PFSK-1 (cell line): ENCODE data around the gene LRPAP1.

Experiments used
- FOXP2 ChIP-seq: optimal IDR thresholded peaks from 2 replicates; pipeline ENCODE3; 2011; ENCODE audit warnings: borderline replicate concordance, control low read depth, inconsistent platforms; ENCODE audit not compliant: insufficient read depth; ENCODE audit errors: extremely low read length, extremely low read depth
- POLR2AphosphoS5 ChIP-seq: IDR thresholded peaks from 2 replicates; pipeline ENCODE4 v1.6.1; 2012; ENCODE audit warnings: low read depth, mild to moderate bottlenecking, control low read depth, low read length, moderate library complexity
- REST ChIP-seq, 2 experiments: IDR thresholded peaks; 2 replicates each; pipeline versions ENCODE4 v1.6.1 to v1.8.0; 2011 to 2012; ENCODE audit warnings: low read depth in 2 of 2, low read length in 2 of 2, control low read depth in 1 of 2, inconsistent platforms in 1 of 2, mild to moderate bottlenecking in 1 of 2, moderate library complexity in 1 of 2; ENCODE audit not compliant: insufficient read depth in 1 of 2
- SIN3A ChIP-seq: IDR thresholded peaks from 2 replicates; pipeline ENCODE4 v1.6.1; 2012; ENCODE audit warnings: mild to moderate bottlenecking, low read length, moderate library complexity, borderline replicate concordance; ENCODE audit not compliant: insufficient read depth
- TAF1 ChIP-seq: IDR thresholded peaks from 2 replicates; pipeline ENCODE4 v1.6.1; 2012; ENCODE audit warnings: low read length, control low read depth, borderline replicate concordance; ENCODE audit not compliant: insufficient read depth

LRPAP1 gene

GRCh38 chr4:3466691-3467600 is 65.3 kb downstream of the LRPAP1 start:
- TF ChIP-seq REST (IDR thresholded peaks at IDR 0.05; ENCODE audit: insufficient read depth in 1 of 2, low read depth in 2 of 2, low read length in 2 of 2) = no peak
- TF ChIP-seq TAF1 = no peak
- no peak for TF ChIP-seq FOXP2
- TF ChIP-seq POLR2AphosphoS5 = no peak
- TF ChIP-seq SIN3A = no peak

GRCh38 chr4:3465698-3466671 is 66.2 kb downstream of the LRPAP1 start:
- TF ChIP-seq REST (IDR thresholded peaks at IDR 0.05; ENCODE audit: insufficient read depth in 1 of 2, low read depth in 2 of 2, low read length in 2 of 2) = no peak
- TF ChIP-seq TAF1 = no peak
- TF ChIP-seq SIN3A = no peak
- no peak for TF ChIP-seq POLR2AphosphoS5
- no peak for TF ChIP-seq FOXP2

GRCh38 chr4:3464911-3465697 is 67.1 kb downstream of the LRPAP1 start:
- TF ChIP-seq SIN3A (no peak), FOXP2 (no peak), TAF1 (no peak)

- TF ChIP-seq FOXP2 = no peak
- no peak for TF ChIP-seq TAF1
- no peak for TF ChIP-seq POLR2AphosphoS5
Measured at GRCh38 chr4:3464349-3464905, 67.8 kb downstream of the LRPAP1 start.

- no peak for TF ChIP-seq REST (IDR thresholded peaks at IDR 0.05; ENCODE audit: insufficient read depth in 1 of 2, low read depth in 2 of 2, low read length in 2 of 2)
- no peak for TF ChIP-seq POLR2AphosphoS5
- TF ChIP-seq FOXP2 = no peak
Measured at GRCh38 chr4:3463556-3464348, 68.5 kb downstream of the LRPAP1 start.
